ENCODE measurements around the gene NHSL1.

Gene NHSL1

GRCh38 chr6:138500867-138501446 is 1.7 kb upstream of the NHSL1 start:
- no peaks in the 10 kb centered on the region for H4K20me1 ChIP-seq (ENCODE audit: insufficient read depth, low read length)
- H3K4me1 ChIP-seq (ENCODE audit: insufficient read depth, low read length, severe bottlenecking) = no peaks in the 10 kb centered on the region
- H3K4me2 ChIP-seq (ENCODE audit: low read length) = no peak overlapping the region
- H3K27ac ChIP-seq (ENCODE audit: low read depth, low read length, poor library complexity, severe bottlenecking) = no peak overlapping the region
- H3K9me3 ChIP-seq (ENCODE audit: low read length) = no peaks in the 10 kb centered on the region
- H3K79me2 ChIP-seq (ENCODE audit: insufficient read depth, low read length) = no peaks in the 10 kb centered on the region
- no peak for TF ChIP-seq CTCF (IDR thresholded peaks at IDR 0.05; ENCODE audit: low read length)
- no peak for TF ChIP-seq EZH2 (IDR thresholded peaks at IDR 0.05; ENCODE audit: borderline replicate concordance, low read length)
- no peaks in the 10 kb centered on the region for H3K27me3 ChIP-seq (ENCODE audit: insufficient read depth, low read length)
- no peak overlapping the region for H2AFZ ChIP-seq (ENCODE audit: low read length)
- no peaks in the 10 kb centered on the region for H3K9me2 ChIP-seq (ENCODE audit: low read depth, low read length)
- no peak overlapping the region for H3K4me3 ChIP-seq (ENCODE audit: low read depth, low read length, poor library complexity, severe bottlenecking)
- no peak overlapping the region for H3K9ac ChIP-seq (ENCODE audit: low read length)
- no peaks in the 10 kb centered on the region for H3F3A ChIP-seq (ENCODE audit: insufficient read depth, low read length)
- H3K36me3 ChIP-seq (ENCODE audit: insufficient read depth, low read length) = no peaks in the 10 kb centered on the region

- Histone ChIP-seq H3K4me2 (ENCODE audit: low read length) (no peak overlapping the region), H3K27ac (ENCODE audit: low read depth, low read length, poor library complexity, severe bottlenecking) (no peak overlapping the region), H3K36me3 (ENCODE audit: insufficient read depth, low read length) (no peaks in the 10 kb centered on the region), H3K9me2 (ENCODE audit: low read depth, low read length) (no peaks in the 10 kb centered on the region), H2AFZ (ENCODE audit: low read length) (no peak overlapping the region), H3K4me1 (ENCODE audit: insufficient read depth, low read length, severe bottlenecking) (no peaks in the 10 kb centered on the region), H3K27me3 (ENCODE audit: insufficient read depth, low read length) (no peaks in the 10 kb centered on the region), H3F3A (ENCODE audit: insufficient read depth, low read length) (no peaks in the 10 kb centered on the region), H3K4me3 (ENCODE audit: low read depth, low read length, poor library complexity, severe bottlenecking) (no peak overlapping the region), H4K20me1 (ENCODE audit: insufficient read depth, low read length) (no peaks in the 10 kb centered on the region), H3K9me3 (ENCODE audit: low read length) (no peaks in the 10 kb centered on the region), H3K9ac (ENCODE audit: low read length) (no peak overlapping the region), H3K79me2 (ENCODE audit: insufficient read depth, low read length) (no peaks in the 10 kb centered on the region)
- TF ChIP-seq EZH2 (IDR thresholded peaks at IDR 0.05; ENCODE audit: borderline replicate concordance, low read length) (no peak), CTCF (IDR thresholded peaks at IDR 0.05; ENCODE audit: low read length) (no peak)
Observed at GRCh38 chr6:138500045-138500665, 861 bp upstream of the NHSL1 start.

GRCh38 chr6:138498629-138499302 is 528 bp downstream of the NHSL1 start:
- TF ChIP-seq EZH2 (IDR thresholded peaks at IDR 0.05; ENCODE audit: borderline replicate concordance, low read length) = no peak
- TF ChIP-seq CTCF (IDR thresholded peaks at IDR 0.05; ENCODE audit: low read length) = no peak
- Histone ChIP-seq H3K79me2 (ENCODE audit: insufficient read depth, low read length) (no peaks in the 10 kb centered on the region), H3K27ac (ENCODE audit: low read depth, low read length, poor library complexity, severe bottlenecking) (no peak overlapping the region), H4K20me1 (ENCODE audit: insufficient read depth, low read length) (no peaks in the 10 kb centered on the region), H2AFZ (ENCODE audit: low read length) (no peak overlapping the region), H3K36me3 (ENCODE audit: insufficient read depth, low read length) (no peaks in the 10 kb centered on the region), H3K4me1 (ENCODE audit: insufficient read depth, low read length, severe bottlenecking) (no peaks in the 10 kb centered on the region), H3F3A (ENCODE audit: insufficient read depth, low read length) (no peaks in the 10 kb centered on the region), H3K4me3 (ENCODE audit: low read depth, low read length, poor library complexity, severe bottlenecking) (no peak overlapping the region), H3K27me3 (ENCODE audit: insufficient read depth, low read length) (no peaks in the 10 kb centered on the region), H3K4me2 (ENCODE audit: low read length) (no peak overlapping the region), H3K9me3 (ENCODE audit: low read length) (no peaks in the 10 kb centered on the region), H3K9me2 (ENCODE audit: low read depth, low read length) (no peaks in the 10 kb centered on the region), H3K9ac (ENCODE audit: low read length) (no peak overlapping the region)
